Thoracic aorta (tissue), 2 donors: ENCODE results near the gene GPR150. TPM values are rescaled to one million over a fixed set of nuclear protein-coding genes. Genes with fewer than 3 reads are reported as not detected.
"Not testable (repeated sequence)": the region's sequence is repeated elsewhere in the genome, so short reads cannot be mapped to it uniquely, and the experiment has no call there.

ENCODE experiments used
- ATAC-seq: fragments of 150-250 bp; one replicate; pipeline ENCODE4 v1.8.0; 2017; ENCODE audit warnings: low read depth; ENCODE audit not compliant: insufficient number of reproducible peaks, low FRiP score
- DNase-seq: peaks from one replicate; pipeline ENCODE4 v3.0.0-alpha.2; 2020; ENCODE audit warnings: low spot score
- H3K27ac ChIP-seq, 2 donors: fragments of 200-600 bp; sonication (generic); 1 replicate in 1 of 2; 2 replicates in 1 of 2; pipeline ENCODE4 v1.5.1; 2016; ENCODE audit warnings: mild to moderate bottlenecking in 2 of 2, moderate library complexity in 2 of 2
- H3K27me3 ChIP-seq: fragments of 200-600 bp; sonication (generic); replicated peaks from 2 replicates; pipeline ENCODE4 v1.6.0; 2016; ENCODE audit warnings: mild to moderate bottlenecking; ENCODE audit not compliant: insufficient read depth
- H3K36me3 ChIP-seq: fragments of 200-600 bp; sonication (generic); one replicate; pipeline ENCODE4 v1.5.1; 2016
- H3K4me1 ChIP-seq, 2 donors: fragments of 200-600 bp; sonication (generic); 1 replicate in 1 of 2; 2 replicates in 1 of 2; pipeline versions ENCODE4 v1.5.1 to v1.6.0; 2016; ENCODE audit warnings: low read depth in 2 of 2, mild to moderate bottlenecking in 1 of 2; ENCODE audit not compliant: control insufficient read depth in 1 of 2
- H3K4me3 ChIP-seq: fragments of 200-600 bp; sonication (generic); 2 replicates; pipeline ENCODE4 v1.5.1; 2016; ENCODE audit warnings: mild to moderate bottlenecking
- H3K9me3 ChIP-seq: fragments of 200-600 bp; sonication (generic); 2 replicates; pipeline ENCODE4 v1.5.1; 2016
- CTCF ChIP-seq: fragments of 200-600 bp; sonication (generic); IDR thresholded peaks from one replicate; pipeline ENCODE4 v1.5.1; 2019; ENCODE audit warnings: antibody characterized with exemption
- total RNA-seq, 2 donors: library from RNA; depleted of rRNA; stranded (reverse); fragments of >200 nt; gene quantifications; one replicate each; pipeline versions ENCODE4 v1.1.0 to v1.2.3, GENCODE V29; 2016

Gene GPR150
- total RNA-seq, 2 donors from 2014 or later, result 1.1 TPM; not detected in 1

DNA sequence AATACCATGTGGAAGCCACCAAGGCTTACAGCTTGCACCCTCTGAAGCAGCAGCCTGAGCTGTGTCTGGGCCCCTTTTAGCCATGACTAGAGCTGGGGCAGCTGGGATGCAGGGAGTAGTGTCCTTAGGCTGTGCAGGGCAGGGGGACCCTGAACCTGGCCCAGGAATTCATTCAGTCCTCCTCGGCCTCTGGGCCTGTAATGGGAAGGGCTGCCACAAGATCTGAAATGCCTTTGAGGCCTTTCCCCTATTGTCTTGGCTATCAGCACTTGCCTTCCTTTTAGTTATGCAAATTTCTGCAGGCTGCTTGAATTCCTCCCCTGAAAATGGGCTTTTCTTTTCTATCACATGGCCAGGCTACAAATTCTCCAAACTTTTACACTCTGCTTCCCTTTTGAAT is 9.0 kb downstream of the GPR150 start:
- Histone ChIP-seq H3K36me3 (no peaks in the 10 kb centered on the region), H3K9me3 (no peaks in the 10 kb centered on the region), H3K27me3 (no peaks in the 10 kb centered on the region), H3K27ac (no peak overlapping the region), H3K4me3 (no peak overlapping the region), H3K4me1 (peaks cover 18 to 20% of the 10 kb centered on the region in 2 donors)
- no peak for DNase-seq
- TF ChIP-seq CTCF, result no peak
- no peak for ATAC-seq

- no peaks in the 10 kb centered on the region for H3K27me3 ChIP-seq
- no peak overlapping the region for H3K27ac ChIP-seq
- DNase-seq, result no peak
- H3K36me3 ChIP-seq, result no peaks in the 10 kb centered on the region
- no peaks in the 10 kb centered on the region for H3K9me3 ChIP-seq
- peaks cover 18 to 20% of the 10 kb centered on the region in 2 donors for H3K4me1 ChIP-seq
- TF ChIP-seq CTCF, result no peak
- H3K4me3 ChIP-seq, result no peak overlapping the region
- ATAC-seq, result no peak
Observed at GRCh38 chr5:95630394-95630917, 10.6 kb downstream of the GPR150 start.

DNA sequence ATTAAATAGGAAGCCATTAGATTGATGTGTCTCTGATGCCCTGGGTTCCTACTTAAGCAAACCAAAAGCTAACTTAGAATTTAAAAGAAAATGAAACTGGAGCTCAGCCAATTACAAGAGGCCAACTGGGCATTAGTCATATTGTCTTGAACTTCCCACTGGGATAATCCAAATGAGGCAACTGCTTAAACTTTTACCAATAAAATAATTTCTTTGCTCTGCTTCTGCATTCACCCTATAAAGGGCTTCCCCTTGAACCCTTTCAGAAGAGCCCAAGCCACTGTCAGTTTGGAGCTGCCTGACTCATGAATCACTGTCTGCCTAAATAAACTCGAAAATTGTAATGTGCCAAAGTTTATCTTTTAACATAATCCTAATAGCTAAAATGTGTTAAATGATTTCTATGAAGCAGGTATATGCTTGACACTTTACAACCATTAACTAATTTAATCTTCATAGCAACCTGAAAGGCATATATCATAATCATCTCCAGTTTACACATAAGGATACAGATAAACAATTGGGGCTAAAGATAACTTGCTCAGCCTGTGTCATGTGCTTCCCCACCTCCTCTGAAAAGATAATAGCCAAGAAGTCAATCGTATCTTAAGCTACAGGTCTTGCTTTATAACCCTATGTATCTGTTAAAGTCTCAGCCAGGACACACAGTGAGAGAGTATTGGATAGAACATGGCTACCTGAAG is 11.5 kb downstream of the GPR150 start:
- peaks cover 18 to 19% of the 10 kb centered on the region in 2 donors for H3K4me1 ChIP-seq
- no peak overlapping the region for H3K4me3 ChIP-seq
- no peak for DNase-seq
- H3K36me3 ChIP-seq, result no peaks in the 10 kb centered on the region
- no peak for TF ChIP-seq CTCF
- H3K9me3 ChIP-seq, result no peaks in the 10 kb centered on the region
- H3K27ac ChIP-seq, result no peak overlapping the region
- no peaks in the 10 kb centered on the region for H3K27me3 ChIP-seq
- ATAC-seq, result peak; percentile 61

- peak; percentile 58 for ATAC-seq
- Histone ChIP-seq H3K27me3 (no peaks in the 10 kb centered on the region), H3K4me1 (peaks cover 12 to 13% of the 10 kb centered on the region in 2 donors), H3K9me3 (no peaks in the 10 kb centered on the region), H3K27ac (no peak overlapping the region), H3K36me3 (no peaks in the 10 kb centered on the region), H3K4me3 (no peak overlapping the region)
- DNase-seq, result no peak
- TF ChIP-seq CTCF, result no peak
Observed at GRCh38 chr5:95631991-95632675, 12.2 kb downstream of the GPR150 start.

- H3K9me3 ChIP-seq, H3K27ac ChIP-seq, ATAC-seq, H3K36me3 ChIP-seq, H3K4me3 ChIP-seq, H3K27me3 ChIP-seq, DNase-seq: not testable (repeated sequence)
- H3K4me1 ChIP-seq, result peaks cover 11 to 13% of the 10 kb centered on the region in 2 donors
Observed at GRCh38 chr5:95632942-95633341, 13.1 kb downstream of the GPR150 start.
